Chondrocyte (in vitro differentiated cells): ENCODE data around the gene CAMSAP3. TPM values are rescaled to one million over a fixed set of nuclear protein-coding genes. Genes with fewer than 3 reads are reported as not detected.

ENCODE experiments used
- DNase-seq: peaks from one replicate; pipeline ENCODE4 v3.0.0; 2021; ENCODE audit warnings: mixed read lengths, low spot score
- H3K27ac Mint-ChIP-seq: one replicate; pipeline ENCODE4 v1.8.0; 2021; ENCODE audit warnings: mild to moderate bottlenecking, moderate library complexity, mixed read lengths; ENCODE audit not compliant: unreplicated experiment
- H3K27me3 Mint-ChIP-seq: 2 replicates; pipeline ENCODE4 v1.8.0; 2021; ENCODE audit warnings: low read depth, mixed read lengths
- H3K36me3 Mint-ChIP-seq: 2 replicates; pipeline ENCODE4 v1.8.0; 2021; ENCODE audit warnings: low read depth, mixed read lengths
- H3K4me1 Mint-ChIP-seq: 2 replicates; pipeline ENCODE4 v1.8.0; 2021; ENCODE audit warnings: low read depth, mild to moderate bottlenecking, mixed read lengths
- H3K4me3 Mint-ChIP-seq: one replicate; pipeline ENCODE4 v1.8.0; 2021; ENCODE audit warnings: mild to moderate bottlenecking, moderate library complexity, mixed read lengths; ENCODE audit not compliant: unreplicated experiment
- H3K9me3 Mint-ChIP-seq: 2 replicates; pipeline ENCODE4 v1.8.0; 2021; ENCODE audit warnings: low read depth, mixed read lengths
- microRNA-seq: library from miRNA; unstranded; fragments of <30 nt; microRNA quantifications from one replicate; pipeline ENCODE4 v1.2.0, GENCODE V29; 2020; ENCODE audit warnings: borderline number of aligned reads
- total RNA-seq: library from RNA; stranded (reverse); gene quantifications from 3 replicates; pipeline ENCODE4 v1.2.1, GENCODE V29; 2021
- TF ChIP-seq, protein P1 (sequence below): fragments of 200-600 bp; sonication (generic); IDR thresholded peaks from 2 replicates; pipeline ENCODE4 v1.5.0; 2021; ENCODE audit warnings: antibody characterized with exemption, mild to moderate bottlenecking, moderate library complexity

Gene CAMSAP3
- total RNA-seq, 1 donor from 2014 or later, result 0.42 TPM

DNA sequence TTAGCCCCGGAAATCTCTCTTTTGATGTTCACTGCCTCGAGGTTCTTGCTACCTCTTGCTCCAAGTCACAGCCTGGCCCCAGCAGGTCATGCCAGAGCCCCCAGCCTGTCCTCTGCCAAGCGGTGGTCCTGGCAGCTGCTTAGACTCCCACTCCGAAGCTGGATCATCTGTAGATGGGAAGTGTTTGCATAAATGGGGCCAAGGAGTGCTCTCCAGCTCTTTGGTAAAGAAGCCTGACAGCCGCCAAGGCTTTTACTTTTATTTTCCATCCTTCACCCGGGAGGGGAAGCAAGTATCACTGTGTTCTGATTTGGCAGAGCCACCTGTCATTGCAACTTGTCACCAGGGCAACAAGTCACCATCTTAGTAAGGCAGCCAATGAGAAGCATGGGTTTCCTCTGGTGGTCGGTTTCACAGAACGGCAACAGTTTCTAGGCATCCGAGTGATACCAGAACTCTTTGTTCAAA, 62.6 kb downstream of the CAMSAP3 start:
- H3K9me3 Mint-ChIP-seq, result no peaks in the 10 kb centered on the region
- peaks cover 16% of the 10 kb centered on the region for H3K27me3 Mint-ChIP-seq
- H3K36me3 Mint-ChIP-seq, result no peaks in the 10 kb centered on the region
- H3K4me3 Mint-ChIP-seq, result no peak overlapping the region
- no peaks in the 10 kb centered on the region for H3K4me1 Mint-ChIP-seq
- H3K27ac Mint-ChIP-seq, result no peak overlapping the region
- TF ChIP-seq, protein P1, sequence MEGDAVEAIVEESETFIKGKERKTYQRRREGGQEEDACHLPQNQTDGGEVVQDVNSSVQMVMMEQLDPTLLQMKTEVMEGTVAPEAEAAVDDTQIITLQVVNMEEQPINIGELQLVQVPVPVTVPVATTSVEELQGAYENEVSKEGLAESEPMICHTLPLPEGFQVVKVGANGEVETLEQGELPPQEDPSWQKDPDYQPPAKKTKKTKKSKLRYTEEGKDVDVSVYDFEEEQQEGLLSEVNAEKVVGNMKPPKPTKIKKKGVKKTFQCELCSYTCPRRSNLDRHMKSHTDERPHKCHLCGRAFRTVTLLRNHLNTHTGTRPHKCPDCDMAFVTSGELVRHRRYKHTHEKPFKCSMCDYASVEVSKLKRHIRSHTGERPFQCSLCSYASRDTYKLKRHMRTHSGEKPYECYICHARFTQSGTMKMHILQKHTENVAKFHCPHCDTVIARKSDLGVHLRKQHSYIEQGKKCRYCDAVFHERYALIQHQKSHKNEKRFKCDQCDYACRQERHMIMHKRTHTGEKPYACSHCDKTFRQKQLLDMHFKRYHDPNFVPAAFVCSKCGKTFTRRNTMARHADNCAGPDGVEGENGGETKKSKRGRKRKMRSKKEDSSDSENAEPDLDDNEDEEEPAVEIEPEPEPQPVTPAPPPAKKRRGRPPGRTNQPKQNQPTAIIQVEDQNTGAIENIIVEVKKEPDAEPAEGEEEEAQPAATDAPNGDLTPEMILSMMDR, result no peak
- no peak for DNase-seq

DNA sequence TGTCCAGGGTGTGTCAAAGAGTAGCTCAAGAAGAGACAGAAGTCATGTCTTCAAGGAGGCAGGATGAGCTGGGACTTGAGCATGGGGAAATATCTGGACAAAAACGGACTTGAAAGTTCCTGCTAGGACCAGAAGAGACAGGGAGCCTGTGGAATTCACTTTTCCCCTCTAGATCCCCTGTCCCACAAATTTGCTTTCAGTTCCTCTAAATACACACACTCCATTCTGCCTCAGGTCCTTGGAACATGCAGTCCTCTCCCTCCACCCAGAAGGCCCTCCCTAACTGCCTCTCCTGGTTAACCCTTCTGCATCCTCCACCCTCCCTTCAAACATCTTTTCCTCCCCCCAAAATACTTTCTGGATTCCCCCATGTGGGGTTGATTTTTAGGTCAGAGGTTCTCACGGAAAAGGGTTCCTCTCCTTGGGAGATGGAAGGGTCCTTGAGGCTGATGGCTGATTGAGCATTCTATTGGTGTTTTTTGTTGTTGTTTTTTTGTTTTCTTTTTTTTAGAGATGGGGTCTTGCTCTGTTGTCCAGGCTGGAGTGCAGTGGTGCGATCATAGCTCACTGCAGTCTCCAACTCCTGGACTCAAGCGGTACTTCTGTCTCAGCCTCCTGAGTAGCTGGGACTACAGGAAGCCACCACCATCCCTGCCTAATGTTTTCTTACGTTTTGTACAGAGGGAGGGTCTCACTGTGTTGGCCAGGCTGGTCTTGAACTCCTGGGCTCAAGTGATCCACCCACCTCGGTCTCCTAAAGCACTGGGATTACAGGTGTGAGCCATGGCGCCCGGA, 66.3 kb downstream of the CAMSAP3 start:
- no peak overlapping the region for H3K4me3 Mint-ChIP-seq
- no peaks in the 10 kb centered on the region for H3K9me3 Mint-ChIP-seq
- peaks cover 18% of the 10 kb centered on the region for H3K27me3 Mint-ChIP-seq
- TF ChIP-seq, protein P1, result no peak
- no peaks in the 10 kb centered on the region for H3K4me1 Mint-ChIP-seq
- no peak for DNase-seq
- H3K36me3 Mint-ChIP-seq, result no peaks in the 10 kb centered on the region
- H3K27ac Mint-ChIP-seq, result no peak overlapping the region

DNA sequence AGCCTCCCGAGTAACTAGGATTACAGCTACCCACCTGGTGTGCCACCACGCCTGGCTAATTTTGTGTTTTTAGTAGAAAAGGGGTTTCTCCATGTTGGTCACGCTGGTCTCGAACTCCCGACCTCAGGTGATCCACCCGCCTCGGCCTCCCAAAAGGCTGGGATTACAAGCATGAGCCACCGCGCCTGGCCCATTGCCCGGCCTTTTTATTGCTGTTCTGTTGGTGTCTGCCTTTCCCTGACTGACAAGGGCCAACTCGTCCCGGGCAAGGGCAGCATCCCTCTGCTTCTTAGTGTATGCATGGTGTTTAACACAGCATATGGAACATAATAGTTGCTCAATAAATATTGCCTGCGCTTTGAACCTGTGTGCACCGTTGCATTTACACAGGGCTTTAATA, 67.0 kb downstream of the CAMSAP3 start:
- H3K27ac Mint-ChIP-seq, result no peak overlapping the region
- TF ChIP-seq, protein P1, result no peak
- H3K4me3 Mint-ChIP-seq, result no peak overlapping the region
- H3K9me3 Mint-ChIP-seq, result no peaks in the 10 kb centered on the region
- no peaks in the 10 kb centered on the region for H3K4me1 Mint-ChIP-seq
- H3K36me3 Mint-ChIP-seq, result no peaks in the 10 kb centered on the region
- H3K27me3 Mint-ChIP-seq, result peaks cover 20% of the 10 kb centered on the region
- no peak for DNase-seq

DNA sequence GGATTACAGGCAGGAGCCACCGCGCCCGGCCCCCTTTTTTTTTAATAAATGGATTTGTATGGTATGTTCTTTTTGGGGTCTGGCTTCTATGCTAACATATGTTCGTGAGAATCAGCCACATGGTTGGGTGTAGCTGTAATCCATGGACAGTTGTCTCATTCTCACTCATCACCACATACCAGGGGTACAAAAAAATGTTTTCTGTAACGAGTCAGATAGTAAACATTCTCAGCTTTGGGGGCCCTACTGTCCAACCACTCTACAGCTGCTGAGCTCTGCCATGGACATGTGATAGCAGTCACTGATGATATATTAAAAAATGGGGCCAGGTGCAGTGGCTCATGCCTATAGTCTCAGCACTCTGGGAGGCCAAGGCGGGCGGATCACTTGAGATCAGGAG, 68.0 kb downstream of the CAMSAP3 start:
- no peak for DNase-seq
- peaks cover 23% of the 10 kb centered on the region for H3K27me3 Mint-ChIP-seq
- TF ChIP-seq, protein P1, result no peak
- H3K4me1 Mint-ChIP-seq, result no peaks in the 10 kb centered on the region
- H3K9me3 Mint-ChIP-seq, result no peaks in the 10 kb centered on the region
- H3K4me3 Mint-ChIP-seq, result no peak overlapping the region
- H3K36me3 Mint-ChIP-seq, result no peaks in the 10 kb centered on the region
- no peak overlapping the region for H3K27ac Mint-ChIP-seq

DNA sequence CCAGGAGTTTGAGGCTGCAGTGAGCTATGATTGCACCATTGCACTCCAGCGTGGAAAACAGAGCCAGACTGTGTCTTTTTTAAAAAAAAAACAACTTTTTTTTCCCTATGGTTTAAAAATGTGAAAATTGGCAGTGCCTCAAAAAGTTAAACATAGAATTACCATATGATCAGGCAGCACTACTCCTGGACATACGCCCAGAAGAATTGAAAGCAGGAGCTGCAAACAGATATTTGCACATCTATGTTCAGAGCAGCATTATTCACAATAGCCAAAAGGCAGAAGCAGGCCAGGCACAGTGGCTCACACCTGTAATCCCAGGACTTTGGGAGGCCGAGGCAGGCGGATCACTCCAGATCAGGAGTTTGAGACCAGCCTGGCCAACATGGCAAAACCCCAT, 69.4 kb downstream of the CAMSAP3 start:
- no peak for DNase-seq
- TF ChIP-seq, protein P1, result no peak
- H3K4me3 Mint-ChIP-seq, result no peak overlapping the region
- peaks cover 27% of the 10 kb centered on the region for H3K27me3 Mint-ChIP-seq
- H3K9me3 Mint-ChIP-seq, result no peaks in the 10 kb centered on the region
- no peaks in the 10 kb centered on the region for H3K36me3 Mint-ChIP-seq
- no peaks in the 10 kb centered on the region for H3K4me1 Mint-ChIP-seq
- H3K27ac Mint-ChIP-seq, result no peak overlapping the region

Small RNAs within 50 kb of the gene (microRNA-seq; reads per million reads assigned to microRNA genes)
- not detected for gene MIR6792

Other genes starting within 250 kb of the CAMSAP3 start
- 29.9 to 36.4 TPM (median 34.1 TPM) in 3 replicates for gene ARHGEF18, start 246.9 kb upstream of the CAMSAP3 start, total RNA-seq
- gene PEX11G, start 106.8 kb upstream of the CAMSAP3 start, total RNA-seq, result 1.7 to 2.6 TPM (median 2.3 TPM) in 3 replicates
- 72.8 to 78.9 TPM (median 78.1 TPM) in 3 replicates for gene ZNF358, start 79.8 kb upstream of the CAMSAP3 start, total RNA-seq
- gene MCOLN1, start 73.2 kb upstream of the CAMSAP3 start, total RNA-seq, result 25.9 to 27.9 TPM (median 27.8 TPM) in 3 replicates
- 78.1 to 97.9 TPM (median 87.9 TPM) in 3 replicates for gene PNPLA6, start 60.1 kb upstream of the CAMSAP3 start, total RNA-seq
- 26.7 to 29.8 TPM (median 27.4 TPM) in 3 replicates for gene XAB2, start 33.7 kb downstream of the CAMSAP3 start, total RNA-seq
- gene PET100, start 33.9 kb downstream of the CAMSAP3 start, total RNA-seq, result 78.8 to 113 TPM (median 80.7 TPM) in 3 replicates
- gene PCP2, start 37.9 kb downstream of the CAMSAP3 start, total RNA-seq, result not detected in 3 replicates
- gene STXBP2, start 41.2 kb downstream of the CAMSAP3 start, total RNA-seq, result 2.7 to 10.2 TPM (median 8.1 TPM) in 3 replicates
- not detected in 3 replicates for gene RETN, start 73.2 kb downstream of the CAMSAP3 start, total RNA-seq
- not detected in 3 replicates for gene MCEMP1, start 81.2 kb downstream of the CAMSAP3 start, total RNA-seq
- 94.3 to 107 TPM (median 97.2 TPM) in 3 replicates for gene TRAPPC5, start 85.0 kb downstream of the CAMSAP3 start, total RNA-seq
- not detected in 3 replicates for gene FCER2, start 106.3 kb downstream of the CAMSAP3 start, total RNA-seq
- gene CLEC4G, start 136.2 kb downstream of the CAMSAP3 start, total RNA-seq, result not detected in 3 replicates
- not detected in 3 replicates for gene CD209, start 151.7 kb downstream of the CAMSAP3 start, total RNA-seq
- not detected in 3 replicates for gene CLEC4M, start 167.4 kb downstream of the CAMSAP3 start, total RNA-seq
- gene EVI5L, start 234.4 kb downstream of the CAMSAP3 start, total RNA-seq, result 27.4 to 30.6 TPM (median 28.4 TPM) in 3 replicates